Keratinocyte (primary cell): ENCODE results near the gene CYLC2. TPM values are rescaled to one million over a fixed set of nuclear protein-coding genes. Genes with fewer than 3 reads are reported as not detected.

Experiments
- DNase-seq: peaks from one replicate; pipeline ENCODE4 v3.0.0-alpha.2; 2011; ENCODE audit warnings: low read depth, missing footprints, low spot score
- FAIRE-seq: peaks from 2 replicates; lab custom pipeline; 2011; peaks lifted over from hg19 to GRCh38; lab: Jason Lieb, UNC
- H2AFZ ChIP-seq: 2 replicates; pipeline ENCODE4 v1.6.0; 2012; ENCODE audit warnings: low read length, control low read depth, inconsistent platforms; ENCODE audit not compliant: control insufficient read depth
- H3K27ac ChIP-seq: 2 replicates; pipeline ENCODE4 v1.5.1; 2011; ENCODE audit warnings: low read length; ENCODE audit not compliant: control insufficient read depth, insufficient read depth
- H3K27me3 ChIP-seq: 3 replicates; pipeline ENCODE4 v1.6.0; 2011; ENCODE audit warnings: low read length; ENCODE audit not compliant: control insufficient read depth, insufficient read depth; ENCODE audit errors: extremely low read depth
- H3K36me3 ChIP-seq, 2 experiments: 2 replicates in 1 of 2; 3 replicates in 1 of 2; pipeline ENCODE4 v1.5.1; 2011; ENCODE audit warnings: low read length in 2 of 2, mild to moderate bottlenecking in 1 of 2; ENCODE audit not compliant: control insufficient read depth in 2 of 2, insufficient read depth in 2 of 2; ENCODE audit errors: extremely low read depth in 1 of 2
- H3K4me1 ChIP-seq: 3 replicates; pipeline ENCODE4 v1.5.1; 2011; ENCODE audit warnings: low read length; ENCODE audit not compliant: control insufficient read depth, insufficient read depth; ENCODE audit errors: extremely low read depth
- H3K4me2 ChIP-seq: 3 replicates; pipeline ENCODE4 v1.6.0; 2011; ENCODE audit warnings: low read depth, low read length; ENCODE audit not compliant: control insufficient read depth, insufficient read depth; ENCODE audit errors: extremely low read depth
- H3K4me3 ChIP-seq, 3 experiments: fragments of 200-600 bp in 1 of 3; sonication (generic) in 1 of 3; 2 replicates in 2 of 3; 3 replicates in 1 of 3; pipeline ENCODE4 v1.5.1; 2011 to 2016; ENCODE audit warnings: low read length in 3 of 3, mild to moderate bottlenecking in 3 of 3, control low read depth in 2 of 3, inconsistent platforms in 1 of 3, low read depth in 1 of 3, mixed read lengths in 1 of 3, mixed run types in 1 of 3, moderate library complexity in 1 of 3; ENCODE audit not compliant: control insufficient read depth in 2 of 3, insufficient read depth in 2 of 3; ENCODE audit errors: extremely low read depth in 1 of 3
- H3K79me2 ChIP-seq: 2 replicates; pipeline ENCODE4 v1.6.0; 2012; ENCODE audit warnings: low read length; ENCODE audit not compliant: control insufficient read depth, insufficient read depth
- H3K9ac ChIP-seq: 3 replicates; pipeline ENCODE4 v1.6.0; 2011; ENCODE audit warnings: low read length; ENCODE audit not compliant: control insufficient read depth, insufficient read depth; ENCODE audit errors: extremely low read depth
- H3K9me1 ChIP-seq: 3 replicates; pipeline ENCODE4 v1.6.0; 2011; ENCODE audit warnings: low read length; ENCODE audit not compliant: control insufficient read depth, insufficient read depth; ENCODE audit errors: extremely low read depth
- H3K9me3 ChIP-seq: 2 replicates; pipeline ENCODE4 v1.5.1; 2012; ENCODE audit warnings: low read depth, low read length; ENCODE audit not compliant: control insufficient read depth
- H4K20me1 ChIP-seq: 3 replicates; pipeline ENCODE4 v1.6.0; 2011; ENCODE audit warnings: low read length; ENCODE audit not compliant: control insufficient read depth, insufficient read depth; ENCODE audit errors: extremely low read depth
- EZH2 ChIP-seq: IDR thresholded peaks from one replicate; pipeline ENCODE4 v1.6.1; 2012; ENCODE audit warnings: inconsistent platforms, mild to moderate bottlenecking, low read length, moderate library complexity
- dilution Hi-C: fragments of 300-500 bp; cut with MboI; formaldehyde crosslinking; loops from one replicate; pipeline ENCODE4 v1.7.0; 2020; ENCODE audit warnings: low sequenced_read_pairs; ENCODE audit not compliant: extremely low pct_ligation_motif_present
- polyA plus RNA-seq, 5 experiments: library from polyadenylated mRNA; depleted of rRNA in 3 of 5; stranded (reverse) in 3 of 5; stranded (forward) in 1 of 5; unstranded in 1 of 5; fragments of >200 nt; gene quantifications; 1 replicate in 1 of 5; 2 replicates in 3 of 5; 3 replicates in 1 of 5; pipeline versions ENCODE4 v1.2.1 to v1.2.3, GENCODE V29; 2011 to 2012; ENCODE audit warnings: missing spikeins in 2 of 5, low read depth in 1 of 5, low replicate concordance in 1 of 5
- TF ChIP-seq, protein P1 (sequence below), 3 experiments: IDR thresholded peaks in 1 of 3; conservative IDR thresholded peaks in 1 of 3; optimal IDR thresholded peaks in 1 of 3; 2 replicates in 2 of 3; 3 replicates in 1 of 3; pipeline versions ENCODE3 to v1.5.1; 2011; ENCODE audit warnings: low read length in 3 of 3, mild to moderate bottlenecking in 3 of 3, moderate library complexity in 2 of 3, control low read depth in 1 of 3, inconsistent platforms in 1 of 3; ENCODE audit not compliant: insufficient read depth in 2 of 3; ENCODE audit errors: extremely low read depth in 1 of 3

Gene CYLC2
- polyA plus RNA-seq, 1 donor (not counting 4 experiments of a cell fraction or from before 2014, with no cell fraction given): not detected

DNA sequence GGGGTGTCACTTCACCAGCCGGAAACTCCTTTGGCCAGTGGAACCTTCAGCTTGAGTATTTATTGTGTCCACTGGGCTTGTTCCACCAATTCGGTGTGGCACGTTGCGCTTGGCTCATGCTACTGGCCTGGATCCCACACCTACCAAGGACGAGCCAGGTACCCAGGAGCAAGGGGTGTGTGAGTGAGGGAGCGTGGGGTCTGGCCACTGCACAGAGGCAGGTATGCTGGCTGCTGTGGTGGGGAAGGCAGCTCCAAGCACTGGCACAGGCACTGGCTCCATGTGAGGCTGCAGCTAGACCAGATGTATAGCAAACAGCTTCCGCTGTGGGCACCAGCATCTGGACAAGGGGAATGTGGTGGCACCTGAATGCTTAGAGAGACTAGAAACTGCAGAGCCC is 28.1 kb upstream of the CYLC2 start:
- H4K20me1 ChIP-seq: no peaks in the 10 kb centered on the region
- dilution Hi-C loops: no loop called here
- H3K4me2 ChIP-seq: no peak overlapping the region
- H3K9ac ChIP-seq: no peak overlapping the region
- DNase-seq (no peak), FAIRE-seq (no peak)
- H3K36me3 ChIP-seq: no peaks in the 10 kb centered on the region
- H3K27me3 ChIP-seq: no peaks in the 10 kb centered on the region
- no peak overlapping the region for H2AFZ ChIP-seq
- no peaks in the 10 kb centered on the region for H3K9me1 ChIP-seq
- no peak overlapping the region for H3K27ac ChIP-seq
- H3K4me3 ChIP-seq: no peak overlapping the region
- no peak for TF ChIP-seq EZH2
- TF ChIP-seq, protein P1, sequence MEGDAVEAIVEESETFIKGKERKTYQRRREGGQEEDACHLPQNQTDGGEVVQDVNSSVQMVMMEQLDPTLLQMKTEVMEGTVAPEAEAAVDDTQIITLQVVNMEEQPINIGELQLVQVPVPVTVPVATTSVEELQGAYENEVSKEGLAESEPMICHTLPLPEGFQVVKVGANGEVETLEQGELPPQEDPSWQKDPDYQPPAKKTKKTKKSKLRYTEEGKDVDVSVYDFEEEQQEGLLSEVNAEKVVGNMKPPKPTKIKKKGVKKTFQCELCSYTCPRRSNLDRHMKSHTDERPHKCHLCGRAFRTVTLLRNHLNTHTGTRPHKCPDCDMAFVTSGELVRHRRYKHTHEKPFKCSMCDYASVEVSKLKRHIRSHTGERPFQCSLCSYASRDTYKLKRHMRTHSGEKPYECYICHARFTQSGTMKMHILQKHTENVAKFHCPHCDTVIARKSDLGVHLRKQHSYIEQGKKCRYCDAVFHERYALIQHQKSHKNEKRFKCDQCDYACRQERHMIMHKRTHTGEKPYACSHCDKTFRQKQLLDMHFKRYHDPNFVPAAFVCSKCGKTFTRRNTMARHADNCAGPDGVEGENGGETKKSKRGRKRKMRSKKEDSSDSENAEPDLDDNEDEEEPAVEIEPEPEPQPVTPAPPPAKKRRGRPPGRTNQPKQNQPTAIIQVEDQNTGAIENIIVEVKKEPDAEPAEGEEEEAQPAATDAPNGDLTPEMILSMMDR (optimal IDR thresholded peaks at IDR 0.05 in 1 of 3, IDR thresholded peaks at IDR 0.05 in 1 of 3, conservative IDR thresholded peaks at IDR 0.05 in 1 of 3; ENCODE audit: extremely low read depth in 1 of 3, insufficient read depth in 2 of 3, low read length in 3 of 3): no peak
- no peaks in the 10 kb centered on the region for H3K4me1 ChIP-seq
- no peaks in the 10 kb centered on the region for H3K79me2 ChIP-seq
- H3K9me3 ChIP-seq: peaks cover 2% of the 10 kb centered on the region

DNA sequence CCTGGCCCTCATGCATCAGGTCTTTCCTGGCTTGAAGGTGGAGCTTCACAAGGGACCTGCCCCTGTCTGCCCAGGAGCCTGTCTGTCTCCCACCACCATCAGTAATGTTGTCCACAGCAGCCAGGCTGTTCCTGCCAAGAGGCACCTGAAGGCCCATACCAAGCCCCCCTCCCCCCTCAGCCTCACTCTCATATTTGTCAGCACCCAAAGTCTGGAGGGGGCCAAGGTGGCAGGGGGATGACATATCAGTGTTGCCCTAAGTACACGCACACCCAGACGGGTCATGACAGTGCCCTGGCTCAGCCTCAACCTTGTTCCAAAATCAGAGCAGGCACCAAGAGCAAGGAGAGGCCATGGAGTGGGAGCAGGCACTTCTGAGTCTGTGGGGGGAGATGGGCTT is 27.2 kb upstream of the CYLC2 start:
- DNase-seq: no peak
- no peaks in the 10 kb centered on the region for H3K27me3 ChIP-seq
- no peaks in the 10 kb centered on the region for H3K79me2 ChIP-seq
- H3K36me3 ChIP-seq: no peaks in the 10 kb centered on the region
- no peaks in the 10 kb centered on the region for H4K20me1 ChIP-seq
- no peak for FAIRE-seq
- H3K9me1 ChIP-seq: no peaks in the 10 kb centered on the region
- H3K4me1 ChIP-seq: no peaks in the 10 kb centered on the region
- no peak overlapping the region for H3K4me2 ChIP-seq
- no peak overlapping the region for H2AFZ ChIP-seq
- TF ChIP-seq EZH2: no peak
- TF ChIP-seq, protein P1 (optimal IDR thresholded peaks at IDR 0.05 in 1 of 3, IDR thresholded peaks at IDR 0.05 in 1 of 3, conservative IDR thresholded peaks at IDR 0.05 in 1 of 3; ENCODE audit: extremely low read depth in 1 of 3, insufficient read depth in 2 of 3, low read length in 3 of 3): no peak
- no peak overlapping the region for H3K4me3 ChIP-seq
- no peak overlapping the region for H3K9ac ChIP-seq
- H3K9me3 ChIP-seq: peaks cover 2% of the 10 kb centered on the region
- no peak overlapping the region for H3K27ac ChIP-seq
- dilution Hi-C loops: no loop called here
